GM12892 (cell line): ENCODE data around the gene FGF22.
A peak's percentile ranks its signal among the peaks of the same experiment; 100 is the strongest.
"Not testable (repeated sequence)": the region's sequence is repeated elsewhere in the genome, so short reads cannot be mapped to it uniquely, and the experiment has no call there.

Experiments
- DNase-seq: peaks from one replicate; pipeline ENCODE4 v3.0.0; 2011; ENCODE audit not compliant: insufficient read length
- FAIRE-seq: peaks from 2 replicates; lab custom pipeline; 2011; peaks lifted over from hg19 to GRCh38; lab: Jason Lieb, UNC
- POLR2A ChIP-seq: IDR thresholded peaks from 2 replicates; pipeline ENCODE4 v1.6.1; 2011; ENCODE audit warnings: low read depth, low read length, control low read depth
- POLR2AphosphoS5 ChIP-seq: IDR thresholded peaks from 2 replicates; pipeline ENCODE4 v1.6.1; 2011; ENCODE audit warnings: low read depth, low read length, control low read depth
- TAF1 ChIP-seq: IDR thresholded peaks from 2 replicates; pipeline ENCODE4 v1.6.1; 2011; ENCODE audit warnings: low read depth, mild to moderate bottlenecking, control low read depth, low read length, borderline replicate concordance

Gene FGF22

GRCh38 chr19:628168-628567, 11.5 kb upstream of the FGF22 start:
- DNase-seq: no peak
- TF ChIP-seq POLR2A (no peak), TAF1 (no peak), POLR2AphosphoS5 (no peak)
- no peak for FAIRE-seq

GRCh38 chr19:629515-629914, 10.2 kb upstream of the FGF22 start:
- not testable (repeated sequence) for FAIRE-seq, DNase-seq

DNA sequence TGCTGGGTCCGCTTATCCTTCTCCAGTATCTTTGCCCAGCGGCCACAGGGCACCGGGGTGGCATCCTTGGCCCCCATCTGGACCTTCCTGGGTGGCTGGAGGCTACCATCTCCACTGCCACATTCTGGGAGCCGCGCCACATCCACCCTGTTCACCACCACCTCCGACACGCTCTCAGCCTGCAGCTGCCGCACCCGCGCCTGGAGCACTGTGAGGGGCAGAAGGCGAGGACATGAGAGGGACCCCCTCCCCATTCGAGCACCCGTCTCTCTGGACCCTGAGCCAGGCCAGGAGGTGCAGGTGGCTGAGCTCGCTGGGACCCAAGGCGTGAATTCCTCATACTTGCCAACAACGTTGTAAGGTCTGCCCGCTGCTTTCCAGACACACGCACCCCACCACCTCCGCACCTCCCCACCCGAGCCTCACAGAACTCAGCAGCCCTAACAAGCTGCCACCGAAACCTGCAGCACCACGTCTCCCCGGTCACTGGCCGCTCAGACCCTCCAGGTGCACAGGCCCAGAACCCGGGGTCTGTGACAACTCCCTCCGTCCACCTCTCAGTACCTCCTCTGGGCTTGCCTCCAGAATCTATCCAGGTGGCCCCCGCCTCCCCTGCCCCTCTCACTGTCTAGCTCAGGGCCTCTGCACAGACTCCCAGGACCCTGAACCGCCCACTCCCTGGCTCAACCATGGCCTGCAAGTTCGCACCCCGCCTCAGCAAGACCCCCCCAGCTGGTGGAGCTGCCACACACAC, 9.5 kb upstream of the FGF22 start:
- DNase-seq: no peak
- TF ChIP-seq POLR2A (no peak), TAF1 (no peak), POLR2AphosphoS5 (no peak)
- FAIRE-seq: no peak

GRCh38 chr19:632579-633067, 7.1 kb upstream of the FGF22 start:
- TF ChIP-seq POLR2A (no peak), TAF1 (no peak), POLR2AphosphoS5 (no peak)
- FAIRE-seq (no peak), DNase-seq (peak; percentile 88)

DNA sequence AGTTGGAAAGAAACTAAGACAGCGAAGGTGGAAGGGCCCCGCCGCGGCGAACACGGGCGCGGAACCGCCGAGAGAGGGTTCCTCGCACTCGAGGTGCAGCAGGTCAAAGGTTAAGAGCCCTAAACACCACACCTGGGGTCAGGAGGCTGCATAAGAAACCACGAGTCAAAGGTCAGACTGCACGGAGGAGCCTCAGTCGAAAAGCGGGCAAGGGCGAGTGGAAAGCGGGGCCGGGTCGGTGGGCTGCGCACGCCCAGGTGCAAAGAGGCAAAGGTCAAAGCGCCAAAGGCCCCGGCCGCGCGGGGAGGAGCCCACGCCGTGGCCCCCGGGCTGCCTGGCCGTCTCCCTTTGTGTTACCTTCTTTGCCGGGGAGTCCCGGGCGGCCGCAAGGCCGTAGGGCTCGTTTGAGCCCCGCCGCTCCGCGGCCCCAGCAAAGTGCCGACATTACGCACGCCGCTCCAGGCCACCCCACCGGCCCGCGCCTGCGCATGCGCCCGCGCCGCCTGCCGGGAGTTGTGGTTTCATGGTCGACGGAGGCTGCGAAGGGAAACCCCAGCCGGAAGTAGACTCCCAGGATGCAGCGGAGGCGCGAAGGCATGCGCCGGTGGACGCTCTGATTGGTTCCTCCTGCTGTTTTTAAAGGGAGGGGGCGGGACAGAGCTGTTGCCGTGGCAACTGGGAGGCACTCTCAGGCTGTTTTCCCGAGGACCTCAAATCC, 6.5 kb upstream of the FGF22 start, which contains the start of gene POLRMT:
Gene POLRMT, minus strand, starts transcription at position 470 of the 718 bp plus-strand sequence. Its CDS starts 25 bp downstream, at position 445.
- FAIRE-seq (peak; percentile 96), DNase-seq (peak; percentile 100)
- no peak for TF ChIP-seq POLR2AphosphoS5
- peak; percentile 42; the same call in 1 of the 2 replicates for TF ChIP-seq POLR2A

DNA sequence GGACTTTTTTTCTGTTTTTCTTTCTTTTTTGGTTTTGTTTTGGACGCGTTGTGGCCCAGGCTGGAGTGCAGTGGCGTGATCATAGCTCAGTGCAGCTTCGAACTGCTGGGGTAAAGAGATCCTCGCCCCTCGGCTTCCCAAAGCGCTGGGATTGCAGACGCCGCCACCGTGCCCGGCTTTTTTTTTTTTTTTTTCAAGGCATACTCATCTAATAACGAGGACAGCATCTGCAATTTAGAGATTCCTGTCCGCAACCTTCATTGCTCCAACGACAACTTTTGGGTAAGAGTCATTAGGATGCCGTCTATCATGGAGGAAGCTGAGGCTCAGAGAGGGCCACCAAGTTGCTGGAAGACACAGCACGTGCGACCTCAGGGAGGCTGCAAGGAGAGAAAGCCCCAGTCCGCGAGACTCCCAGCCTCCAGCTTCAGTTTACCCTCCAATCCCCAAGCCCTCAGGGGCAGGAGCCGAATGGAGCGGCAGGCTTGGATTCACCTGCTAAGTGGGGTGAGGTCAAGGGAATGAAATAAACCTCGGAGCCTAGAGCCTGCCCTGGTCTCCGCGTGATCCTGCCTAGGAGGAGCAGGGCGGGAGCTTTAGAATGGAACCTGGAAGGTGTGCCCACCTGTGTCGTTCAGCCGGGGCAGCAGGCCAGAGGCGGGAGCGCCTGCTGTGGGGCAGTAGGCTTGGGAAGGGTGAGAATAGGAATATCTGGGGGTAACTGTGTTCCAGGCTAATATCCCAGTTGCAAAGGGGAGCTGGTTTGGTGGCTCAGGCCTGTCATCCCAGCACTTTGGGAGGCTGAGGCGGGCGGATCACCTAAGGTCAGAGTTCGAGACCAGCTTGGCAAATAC, 5.7 kb upstream of the FGF22 start:
- DNase-seq: no peak
- TF ChIP-seq TAF1 (no peak), POLR2A (no peak), POLR2AphosphoS5 (no peak)
- no peak for FAIRE-seq

- FAIRE-seq: no peak
- DNase-seq: no peak
- no peak for TF ChIP-seq POLR2A
- no peak for TF ChIP-seq POLR2AphosphoS5
- TF ChIP-seq TAF1: no peak
Measured at GRCh38 chr19:634975-635652, 4.6 kb upstream of the FGF22 start.

DNA sequence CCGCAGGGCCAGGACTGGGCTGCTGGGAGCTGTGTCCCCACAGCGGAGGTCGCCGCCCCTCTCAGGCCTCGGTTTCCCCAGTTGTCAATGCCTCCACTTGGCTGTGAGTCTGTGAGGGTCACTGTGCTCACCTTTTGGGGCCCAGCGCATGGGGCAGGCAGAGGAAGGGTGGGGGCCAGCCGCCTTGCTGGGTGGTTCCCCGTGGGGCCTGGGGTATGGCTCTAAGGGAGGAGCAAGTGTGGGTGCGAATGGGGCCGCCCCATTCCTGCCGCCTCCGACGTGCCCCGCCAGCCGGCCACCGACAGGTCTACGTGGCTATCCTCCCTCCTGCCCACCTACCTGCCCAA, 800 bp upstream of the FGF22 start:
- no peak for TF ChIP-seq POLR2AphosphoS5
- TF ChIP-seq POLR2A: no peak
- no peak for TF ChIP-seq TAF1
- no peak for FAIRE-seq
- DNase-seq: no peak

GRCh38 chr19:640161-640558, 481 bp downstream of the FGF22 start:
- DNase-seq: no peak
- TF ChIP-seq POLR2A: no peak
- no peak for TF ChIP-seq POLR2AphosphoS5
- no peak for TF ChIP-seq TAF1
- FAIRE-seq: no peak

DNA sequence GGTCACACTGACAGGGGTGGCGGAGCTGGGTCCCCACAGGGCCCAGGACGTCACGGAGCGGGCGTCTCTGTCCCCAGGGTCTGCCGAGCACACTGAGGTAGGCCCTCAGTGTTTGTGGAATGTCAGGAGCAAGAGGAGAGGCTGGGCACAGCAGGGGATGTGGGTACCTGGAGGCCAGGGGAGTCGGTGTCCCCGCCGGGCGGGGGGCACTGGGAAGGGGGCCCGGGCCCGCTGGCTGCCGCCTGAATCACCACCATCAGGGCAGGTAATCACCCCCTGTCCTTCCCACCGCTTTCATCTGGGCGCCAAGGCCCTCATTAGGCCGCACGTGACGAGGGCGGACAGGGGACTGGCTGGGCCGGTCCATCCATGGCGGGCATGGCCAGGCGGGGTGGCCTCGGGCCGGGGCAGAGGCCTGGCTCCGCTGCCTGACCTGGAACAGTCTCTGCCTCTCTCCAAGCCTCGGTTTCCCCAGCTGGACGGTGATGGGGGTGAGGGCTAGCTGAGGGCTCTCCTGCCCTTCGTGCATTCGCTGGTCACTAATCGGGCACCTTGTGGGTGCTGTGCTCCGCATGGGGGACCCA, 1.0 kb downstream of the FGF22 start:
- FAIRE-seq (no peak), DNase-seq (no peak)
- TF ChIP-seq POLR2AphosphoS5: no peak
- no peak for TF ChIP-seq TAF1
- no peak for TF ChIP-seq POLR2A
